Neural cell (in vitro differentiated cells): ENCODE data around the gene KCTD13. TPM values are rescaled to one million over a fixed set of nuclear protein-coding genes. Genes with fewer than 3 reads are reported as not detected.

Experiments used
- H2AFZ ChIP-seq: fragments of 200-600, 300-800 bp; sonication (generic), shearing (Covaris generic); 2 replicates; pipeline ENCODE4 v1.6.0; 2014; ENCODE audit warnings: low read depth, mild to moderate bottlenecking, antibody characterized with exemption, low read length, moderate library complexity
- H3F3A ChIP-seq: fragments of 200-600 bp; shearing (Covaris generic); 2 replicates; pipeline ENCODE4 v1.6.1; 2016; ENCODE audit warnings: mild to moderate bottlenecking, moderate library complexity, mixed read lengths, antibody characterized with exemption, low read length; ENCODE audit not compliant: insufficient read depth, poor library complexity, severe bottlenecking
- H3K27ac ChIP-seq: fragments of 200-600, 300-800 bp; sonication (generic), shearing (Covaris generic); 2 replicates; pipeline ENCODE4 v1.5.1; 2014; ENCODE audit warnings: mild to moderate bottlenecking, low read length, moderate library complexity
- H3K27me3 ChIP-seq: fragments of 300-800, 200-600 bp; sonication (generic), shearing (Covaris generic); 2 replicates; pipeline ENCODE4 v1.6.0; 2014; ENCODE audit warnings: mild to moderate bottlenecking, low read depth, low read length, moderate library complexity; ENCODE audit not compliant: insufficient read depth
- H3K36me3 ChIP-seq: fragments of 300-800, 200-600 bp; sonication (generic), shearing (Covaris generic); 2 replicates; pipeline ENCODE4 v1.5.1; 2014; ENCODE audit warnings: mild to moderate bottlenecking, antibody characterized with exemption, low read length, moderate library complexity; ENCODE audit not compliant: insufficient read depth
- H3K4me2 ChIP-seq: fragments of 300-800, 200-600 bp; sonication (generic), shearing (Covaris generic); 2 replicates; pipeline ENCODE4 v1.6.0; 2014; ENCODE audit warnings: mild to moderate bottlenecking, low read length
- H3K4me3 ChIP-seq: fragments of 300-800, 200-600 bp; sonication (generic), shearing (Covaris generic); 2 replicates; pipeline ENCODE4 v1.5.1; 2014; ENCODE audit warnings: mild to moderate bottlenecking, low read length, moderate library complexity
- H3K79me2 ChIP-seq: fragments of 200-600 bp; shearing (Covaris generic); replicated peaks from 2 replicates; pipeline ENCODE4 v1.6.0; 2014; ENCODE audit warnings: mild to moderate bottlenecking, low read length, moderate library complexity; ENCODE audit not compliant: insufficient read depth
- H3K9ac ChIP-seq: fragments of 300-800, 200-600 bp; sonication (generic), shearing (Covaris generic); 2 replicates; pipeline ENCODE4 v1.6.1; 2016; ENCODE audit warnings: mild to moderate bottlenecking, low read length, mixed read lengths
- H3K9me2 ChIP-seq: fragments of 200-600 bp; shearing (Covaris generic); 2 replicates; pipeline ENCODE4 v1.6.1; 2016; ENCODE audit warnings: mild to moderate bottlenecking, low read length, mixed read lengths; ENCODE audit not compliant: insufficient read depth
- H3K9me3 ChIP-seq: fragments of 200-600, 300-800 bp; sonication (generic), shearing (Covaris generic); 2 replicates; pipeline ENCODE4 v1.6.1; 2016; ENCODE audit warnings: mild to moderate bottlenecking, mixed run types, low read length, moderate library complexity, mixed read lengths
- H4K20me1 ChIP-seq: fragments of 200-600 bp; shearing (Covaris generic); 2 replicates; pipeline ENCODE4 v1.6.1; 2016; ENCODE audit warnings: mild to moderate bottlenecking, mixed run types; ENCODE audit not compliant: insufficient read depth
- EP300 ChIP-seq: fragments of 450-650 bp; conservative IDR thresholded peaks from 2 replicates; pipeline ENCODE4 v1.6.1; 2014; ENCODE audit warnings: antibody characterized with exemption, mild to moderate bottlenecking, moderate library complexity; ENCODE audit not compliant: poor library complexity, severe bottlenecking
- EZH2 ChIP-seq: fragments of 200-600, 300-800 bp; shearing (Covaris generic), sonication (generic); IDR thresholded peaks from 2 replicates; pipeline ENCODE4 v1.6.1; 2014; ENCODE audit warnings: antibody characterized with exemption, low read length, borderline replicate concordance, mild to moderate bottlenecking; ENCODE audit not compliant: insufficient read depth, poor library complexity, severe bottlenecking
- MXI1 ChIP-seq: fragments of 450-650 bp; conservative IDR thresholded peaks from 2 replicates; pipeline ENCODE4 v1.6.1; 2014; ENCODE audit warnings: antibody characterized with exemption, mild to moderate bottlenecking; ENCODE audit not compliant: poor library complexity, severe bottlenecking
- POLR2AphosphoS5 ChIP-seq: IDR thresholded peaks from 2 replicates; pipeline ENCODE4 v1.6.1; 2012
- RAD21 ChIP-seq: fragments of 450-650 bp; conservative IDR thresholded peaks from 2 replicates; pipeline ENCODE4 v1.6.1; 2014; ENCODE audit warnings: antibody characterized with exemption, mild to moderate bottlenecking, moderate library complexity
- SMC3 ChIP-seq: fragments of 450-650 bp; conservative IDR thresholded peaks from 2 replicates; pipeline ENCODE4 v1.6.1; 2014; ENCODE audit warnings: antibody characterized with exemption, mild to moderate bottlenecking, moderate library complexity; ENCODE audit not compliant: poor library complexity
- TAF1 ChIP-seq: IDR thresholded peaks from 2 replicates; pipeline ENCODE4 v1.6.1; 2012; ENCODE audit warnings: low read depth
- polyA plus RNA-seq: library from polyadenylated mRNA; depleted of rRNA; stranded (reverse); fragments of >200 nt; gene quantifications from 2 replicates; pipeline ENCODE4 v1.2.3, GENCODE V29; 2014
- TF ChIP-seq, protein P1 (sequence below): IDR thresholded peaks from 2 replicates; pipeline ENCODE4 v1.6.1; 2012; ENCODE audit warnings: borderline replicate concordance
- TF ChIP-seq, protein P2 (sequence below): fragments of 450-650 bp; IDR thresholded peaks from 2 replicates; pipeline ENCODE4 v1.5.1; 2014; ENCODE audit warnings: antibody characterized with exemption, mild to moderate bottlenecking, moderate library complexity; ENCODE audit not compliant: poor library complexity, severe bottlenecking

KCTD13 gene
- polyA plus RNA-seq, 1 donor from 2014 or later, result 55.0 TPM

DNA sequence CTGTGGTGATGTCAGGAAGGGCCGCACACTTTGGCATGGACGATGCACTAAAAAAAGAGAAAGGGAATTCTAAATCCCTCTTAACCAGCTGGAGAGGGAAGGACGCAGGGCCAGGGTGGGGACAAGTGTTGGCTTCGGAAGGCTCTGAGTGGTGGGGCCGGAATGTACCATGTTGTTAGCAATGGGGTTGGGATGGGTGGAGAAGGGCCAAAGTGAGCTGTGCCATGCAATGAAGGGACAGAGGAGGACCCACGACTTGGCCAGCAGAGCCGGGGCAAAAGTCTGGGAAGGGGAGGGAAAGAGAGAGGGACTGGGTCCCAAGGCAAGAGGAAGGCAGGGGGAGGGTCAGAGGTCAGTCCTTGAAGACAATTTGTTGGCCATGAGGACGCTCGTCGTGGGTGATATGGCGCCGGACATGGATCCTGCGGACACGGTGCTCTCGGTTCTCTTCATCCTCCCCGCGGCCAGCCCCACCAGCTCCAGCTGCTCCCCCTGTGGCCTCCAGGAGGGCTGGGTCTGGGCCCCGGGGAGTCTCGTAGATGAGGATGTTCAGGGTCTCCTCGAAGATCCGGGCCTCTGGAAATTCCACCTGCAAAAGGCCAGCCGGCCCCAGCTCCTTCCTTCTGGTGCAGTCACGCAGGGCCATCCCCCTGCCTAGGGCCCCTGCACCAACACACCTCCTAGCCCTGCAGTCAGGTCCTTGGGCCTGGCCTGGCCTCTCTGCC is 19.3 kb downstream of the KCTD13 start:
- Histone ChIP-seq H3K79me2 (peaks cover 4% of the 10 kb centered on the region), H3K4me3 (no peak overlapping the region), H3K9ac (no peak overlapping the region), H3K27me3 (no peaks in the 10 kb centered on the region), H3F3A (no peaks in the 10 kb centered on the region), H4K20me1 (no peaks in the 10 kb centered on the region), H2AFZ (no peak overlapping the region), H3K36me3 (no peaks in the 10 kb centered on the region), H3K9me2 (no peaks in the 10 kb centered on the region), H3K4me2 (no peak overlapping the region), H3K27ac (no peak overlapping the region), H3K9me3 (no peaks in the 10 kb centered on the region)
- TF ChIP-seq, protein P1, sequence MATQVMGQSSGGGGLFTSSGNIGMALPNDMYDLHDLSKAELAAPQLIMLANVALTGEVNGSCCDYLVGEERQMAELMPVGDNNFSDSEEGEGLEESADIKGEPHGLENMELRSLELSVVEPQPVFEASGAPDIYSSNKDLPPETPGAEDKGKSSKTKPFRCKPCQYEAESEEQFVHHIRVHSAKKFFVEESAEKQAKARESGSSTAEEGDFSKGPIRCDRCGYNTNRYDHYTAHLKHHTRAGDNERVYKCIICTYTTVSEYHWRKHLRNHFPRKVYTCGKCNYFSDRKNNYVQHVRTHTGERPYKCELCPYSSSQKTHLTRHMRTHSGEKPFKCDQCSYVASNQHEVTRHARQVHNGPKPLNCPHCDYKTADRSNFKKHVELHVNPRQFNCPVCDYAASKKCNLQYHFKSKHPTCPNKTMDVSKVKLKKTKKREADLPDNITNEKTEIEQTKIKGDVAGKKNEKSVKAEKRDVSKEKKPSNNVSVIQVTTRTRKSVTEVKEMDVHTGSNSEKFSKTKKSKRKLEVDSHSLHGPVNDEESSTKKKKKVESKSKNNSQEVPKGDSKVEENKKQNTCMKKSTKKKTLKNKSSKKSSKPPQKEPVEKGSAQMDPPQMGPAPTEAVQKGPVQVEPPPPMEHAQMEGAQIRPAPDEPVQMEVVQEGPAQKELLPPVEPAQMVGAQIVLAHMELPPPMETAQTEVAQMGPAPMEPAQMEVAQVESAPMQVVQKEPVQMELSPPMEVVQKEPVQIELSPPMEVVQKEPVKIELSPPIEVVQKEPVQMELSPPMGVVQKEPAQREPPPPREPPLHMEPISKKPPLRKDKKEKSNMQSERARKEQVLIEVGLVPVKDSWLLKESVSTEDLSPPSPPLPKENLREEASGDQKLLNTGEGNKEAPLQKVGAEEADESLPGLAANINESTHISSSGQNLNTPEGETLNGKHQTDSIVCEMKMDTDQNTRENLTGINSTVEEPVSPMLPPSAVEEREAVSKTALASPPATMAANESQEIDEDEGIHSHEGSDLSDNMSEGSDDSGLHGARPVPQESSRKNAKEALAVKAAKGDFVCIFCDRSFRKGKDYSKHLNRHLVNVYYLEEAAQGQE, result no peak
- TF ChIP-seq, protein P2, sequence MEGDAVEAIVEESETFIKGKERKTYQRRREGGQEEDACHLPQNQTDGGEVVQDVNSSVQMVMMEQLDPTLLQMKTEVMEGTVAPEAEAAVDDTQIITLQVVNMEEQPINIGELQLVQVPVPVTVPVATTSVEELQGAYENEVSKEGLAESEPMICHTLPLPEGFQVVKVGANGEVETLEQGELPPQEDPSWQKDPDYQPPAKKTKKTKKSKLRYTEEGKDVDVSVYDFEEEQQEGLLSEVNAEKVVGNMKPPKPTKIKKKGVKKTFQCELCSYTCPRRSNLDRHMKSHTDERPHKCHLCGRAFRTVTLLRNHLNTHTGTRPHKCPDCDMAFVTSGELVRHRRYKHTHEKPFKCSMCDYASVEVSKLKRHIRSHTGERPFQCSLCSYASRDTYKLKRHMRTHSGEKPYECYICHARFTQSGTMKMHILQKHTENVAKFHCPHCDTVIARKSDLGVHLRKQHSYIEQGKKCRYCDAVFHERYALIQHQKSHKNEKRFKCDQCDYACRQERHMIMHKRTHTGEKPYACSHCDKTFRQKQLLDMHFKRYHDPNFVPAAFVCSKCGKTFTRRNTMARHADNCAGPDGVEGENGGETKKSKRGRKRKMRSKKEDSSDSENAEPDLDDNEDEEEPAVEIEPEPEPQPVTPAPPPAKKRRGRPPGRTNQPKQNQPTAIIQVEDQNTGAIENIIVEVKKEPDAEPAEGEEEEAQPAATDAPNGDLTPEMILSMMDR, result no peak
- TF ChIP-seq MXI1 (no peak), EP300 (no peak), EZH2 (no peak), POLR2AphosphoS5 (no peak), TAF1 (no peak), SMC3 (no peak), RAD21 (no peak)

DNA sequence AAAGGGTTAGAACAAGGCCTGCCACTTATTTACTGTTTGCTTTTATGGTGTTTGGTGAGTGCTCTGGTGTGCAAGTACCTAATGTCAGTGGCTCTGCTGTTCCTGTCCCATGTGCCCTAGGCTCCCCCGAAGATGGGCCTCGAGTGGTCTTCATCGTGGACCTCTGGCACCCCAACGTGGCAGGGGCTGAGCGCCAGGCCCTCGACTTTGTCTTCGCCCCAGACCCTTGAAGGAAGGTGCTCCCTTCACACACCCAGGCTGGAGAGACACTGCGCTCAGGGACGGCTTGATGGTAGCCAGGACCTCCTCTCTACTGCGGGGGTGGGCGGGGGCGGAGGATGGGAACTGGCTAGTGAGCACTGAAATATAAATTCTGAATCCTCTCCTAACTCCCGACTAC is 20.4 kb downstream of the KCTD13 start:
- H3K79me2 ChIP-seq, result peaks cover 4% of the 10 kb centered on the region
- H3K27me3 ChIP-seq, result no peaks in the 10 kb centered on the region
- no peak overlapping the region for H3K27ac ChIP-seq
- H3K4me2 ChIP-seq, result no peak overlapping the region
- no peak overlapping the region for H2AFZ ChIP-seq
- H3K9ac ChIP-seq, result no peak overlapping the region
- no peaks in the 10 kb centered on the region for H3K9me2 ChIP-seq
- no peaks in the 10 kb centered on the region for H3K36me3 ChIP-seq
- H3F3A ChIP-seq, result no peaks in the 10 kb centered on the region
- H3K9me3 ChIP-seq, result no peaks in the 10 kb centered on the region
- TF ChIP-seq EZH2 (no peak), EP300 (no peak), MXI1 (no peak), TAF1 (no peak), SMC3 (no peak), POLR2AphosphoS5 (no peak), RAD21 (no peak)
- TF ChIP-seq, protein P1, result no peak
- TF ChIP-seq, protein P2, result no peak
- H3K4me3 ChIP-seq, result no peak overlapping the region
- no peaks in the 10 kb centered on the region for H4K20me1 ChIP-seq
